PC-3 (cell line): ENCODE data around the gene CEACAM3. TPM values are rescaled to one million over a fixed set of nuclear protein-coding genes. Genes with fewer than 3 reads are reported as not detected.

Experiments used
- ATAC-seq: fragments of 200-7000 bp; cut with Tn5 transposase; 2 replicates; pipeline ENCODE4 v1.9.1; 2020; ENCODE audit warnings: mild to moderate bottlenecking, moderate library complexity
- BruUV-seq: library from RNA; stranded (reverse); fragments of 400-500 nt; replicated peaks from 2 replicates; lab custom pipeline; 2021; lab: Mats Ljungman, UMichigan
- CTCF ChIA-PET: fragments of 300-600 bp; sonication (Branson Sonifier 250); formaldehyde crosslinking; loops from one replicate; lab custom pipeline; 2022; ENCODE audit warnings: antibody characterized with exemption; lab: Charles Lee
- POLR2A ChIA-PET: fragments of 300-600 bp; sonication (Branson Sonifier 250); formaldehyde crosslinking; loops from one replicate; lab custom pipeline; 2022; ENCODE audit warnings: antibody characterized with exemption; ENCODE audit not compliant: unreplicated experiment; lab: Charles Lee
- DNase-seq: peaks from one replicate; pipeline ENCODE4 v3.0.0-alpha.2; 2015
- H2AFZ ChIP-seq: fragments of 300-600 bp; sonication (generic); 2 replicates; pipeline ENCODE4 v1.6.0; 2016; ENCODE audit warnings: antibody characterized with exemption, low read length
- H3F3A ChIP-seq: fragments of 300-600 bp; sonication (generic); one replicate; pipeline ENCODE4 v1.6.0; 2017; ENCODE audit warnings: antibody characterized with exemption, low read length, control low read depth, mild to moderate bottlenecking; ENCODE audit not compliant: unreplicated experiment
- H3K27ac ChIP-seq: fragments of 300-600 bp; sonication (generic); 2 replicates; pipeline ENCODE4 v1.5.1; 2016; ENCODE audit warnings: mild to moderate bottlenecking, low read length
- H3K27me3 ChIP-seq: fragments of 300-600 bp; sonication (generic); 2 replicates; pipeline ENCODE4 v1.6.1; 2016; ENCODE audit warnings: low read length, mixed read lengths
- H3K36me3 ChIP-seq: fragments of 300-600 bp; sonication (generic); 2 replicates; pipeline ENCODE4 v1.6.1; 2016; ENCODE audit warnings: low read depth, mixed run types, low read length, mixed read lengths
- H3K4me1 ChIP-seq: fragments of 300-600 bp; sonication (generic); 2 replicates; pipeline ENCODE4 v1.5.1; 2016; ENCODE audit warnings: low read length; ENCODE audit not compliant: insufficient read depth
- H3K4me2 ChIP-seq: fragments of 300-600 bp; sonication (generic); 2 replicates; pipeline ENCODE4 v1.6.0; 2016; ENCODE audit warnings: low read length
- H3K4me3 ChIP-seq: fragments of 300-600 bp; sonication (generic); 2 replicates; pipeline ENCODE4 v1.5.1; 2016; ENCODE audit warnings: mild to moderate bottlenecking, low read length, mixed read lengths
- H3K79me2 ChIP-seq: fragments of 300-600 bp; sonication (generic); 2 replicates; pipeline ENCODE4 v1.6.1; 2017; ENCODE audit warnings: low read length, mixed read lengths
- H3K9ac ChIP-seq: fragments of 300-600 bp; sonication (generic); 2 replicates; pipeline ENCODE4 v1.6.0; 2016; ENCODE audit warnings: mild to moderate bottlenecking, low read length
- H3K9me2 ChIP-seq: fragments of 300-600 bp; sonication (generic); replicated peaks from 2 replicates; pipeline ENCODE4 v1.6.1; 2016; ENCODE audit warnings: mixed run types, low read length, mixed read lengths
- H3K9me3 ChIP-seq: fragments of 300-600 bp; sonication (generic); 2 replicates; pipeline ENCODE4 v1.6.1; 2016; ENCODE audit warnings: low read length, mixed read lengths
- H4K20me1 ChIP-seq: fragments of 300-600 bp; sonication (generic); 2 replicates; pipeline ENCODE4 v1.6.1; 2016; ENCODE audit warnings: low read length, mixed read lengths
- EZH2 ChIP-seq: fragments of 300-600 bp; sonication (generic); IDR thresholded peaks from one replicate; pipeline ENCODE4 v1.6.1; 2017; ENCODE audit warnings: antibody characterized with exemption, mild to moderate bottlenecking, low read length; ENCODE audit not compliant: unreplicated experiment
- EZH2phosphoT487 ChIP-seq: fragments of 300-600 bp; sonication (generic); IDR thresholded peaks from 2 replicates; pipeline ENCODE4 v1.6.1; 2018; ENCODE audit warnings: mild to moderate bottlenecking, antibody characterized with exemption, low read length, borderline replicate concordance
- intact Hi-C: fragments of 100-400 bp; cut with micrococcal nuclease; formaldehyde crosslinking; loops from 2 replicates; pipeline ENCODE4 v1.9.0; 2023
- total RNA-seq: library from RNA; depleted of rRNA; stranded (reverse); fragments of >200 nt; gene quantifications from 2 replicates; pipeline ENCODE4 v1.2.3, GENCODE V29; 2014
- TF ChIP-seq, protein P1 (sequence below): fragments of 300-600 bp; sonication (generic); conservative IDR thresholded peaks from 2 replicates; pipeline ENCODE4 v1.5.1; 2017; ENCODE audit warnings: antibody characterized with exemption, low read depth, mild to moderate bottlenecking, low read length

Gene CEACAM3
- total RNA-seq, 1 experiment from 2014 or later = not detected

DNA sequence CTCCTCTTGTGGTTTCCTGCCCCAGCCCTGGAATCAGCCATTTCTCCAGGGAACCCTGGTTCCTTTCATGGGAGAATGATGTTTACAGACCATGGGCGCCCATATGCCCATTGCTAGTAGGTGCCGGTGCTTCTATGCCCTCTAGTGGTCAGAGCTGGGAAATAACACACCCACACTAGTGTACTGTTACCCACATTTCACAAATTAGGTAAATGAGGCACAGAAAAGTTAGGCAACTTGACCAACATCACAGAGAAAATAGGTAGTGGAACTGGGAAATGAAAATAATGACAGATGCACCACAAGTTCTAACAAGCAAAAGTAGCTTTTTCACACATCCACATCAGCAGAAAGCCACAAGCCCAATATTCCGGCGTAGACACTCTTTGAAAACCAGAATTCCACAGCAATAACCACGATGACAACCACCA is 1.3 kb upstream of the CEACAM3 start:
- Histone ChIP-seq H3K79me2 (no peaks in the 10 kb centered on the region), H4K20me1 (no peaks in the 10 kb centered on the region), H3K36me3 (no peaks in the 10 kb centered on the region), H3K9me3 (no peaks in the 10 kb centered on the region), H3K4me3 (no peak overlapping the region), H2AFZ (no peak overlapping the region), H3F3A (peaks cover 7% of the 10 kb centered on the region), H3K27me3 (no peaks in the 10 kb centered on the region), H3K4me2 (peak overlapping the region; percentile 10; the same call in 1 of the 2 replicates), H3K9me2 (no peaks in the 10 kb centered on the region), H3K9ac (peak overlapping the region; percentile 98), H3K4me1 (peaks cover 60% of the 10 kb centered on the region), H3K27ac (peak overlapping the region; percentile 100)
- TF ChIP-seq EZH2 = no peak
- TF ChIP-seq, protein P1, sequence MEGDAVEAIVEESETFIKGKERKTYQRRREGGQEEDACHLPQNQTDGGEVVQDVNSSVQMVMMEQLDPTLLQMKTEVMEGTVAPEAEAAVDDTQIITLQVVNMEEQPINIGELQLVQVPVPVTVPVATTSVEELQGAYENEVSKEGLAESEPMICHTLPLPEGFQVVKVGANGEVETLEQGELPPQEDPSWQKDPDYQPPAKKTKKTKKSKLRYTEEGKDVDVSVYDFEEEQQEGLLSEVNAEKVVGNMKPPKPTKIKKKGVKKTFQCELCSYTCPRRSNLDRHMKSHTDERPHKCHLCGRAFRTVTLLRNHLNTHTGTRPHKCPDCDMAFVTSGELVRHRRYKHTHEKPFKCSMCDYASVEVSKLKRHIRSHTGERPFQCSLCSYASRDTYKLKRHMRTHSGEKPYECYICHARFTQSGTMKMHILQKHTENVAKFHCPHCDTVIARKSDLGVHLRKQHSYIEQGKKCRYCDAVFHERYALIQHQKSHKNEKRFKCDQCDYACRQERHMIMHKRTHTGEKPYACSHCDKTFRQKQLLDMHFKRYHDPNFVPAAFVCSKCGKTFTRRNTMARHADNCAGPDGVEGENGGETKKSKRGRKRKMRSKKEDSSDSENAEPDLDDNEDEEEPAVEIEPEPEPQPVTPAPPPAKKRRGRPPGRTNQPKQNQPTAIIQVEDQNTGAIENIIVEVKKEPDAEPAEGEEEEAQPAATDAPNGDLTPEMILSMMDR = peak; percentile 74
- TF ChIP-seq EZH2phosphoT487 = no peak
- intact Hi-C loops = loop anchor here (10.0 kb wide), 1 partner anchor 160 kb away; the partner anchor contains the start of gene RABAC1
- DNase-seq (peak; percentile 70), ATAC-seq (no peak)
- POLR2A ChIA-PET = no interaction called here
- CTCF ChIA-PET = no interaction called here
- no TSS peak for BruUV-seq

DNA sequence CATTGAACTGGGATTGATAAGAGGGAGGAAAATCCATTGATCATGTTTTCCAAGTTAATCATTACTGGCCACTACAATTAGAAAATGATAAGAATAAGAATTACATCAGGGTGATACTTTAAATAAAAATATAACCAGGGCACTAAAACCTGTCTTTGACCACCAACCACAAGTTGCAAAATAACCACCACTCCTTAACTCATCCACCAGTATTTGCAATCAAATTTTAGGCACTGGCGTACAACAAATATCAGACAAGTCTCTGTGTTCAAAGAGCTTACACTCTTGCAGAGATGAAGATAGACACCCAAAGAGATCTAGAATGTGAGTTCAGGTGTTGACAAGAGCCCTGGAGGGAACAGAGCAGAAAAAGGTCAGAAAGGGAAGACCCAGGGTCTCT is 514 bp downstream of the CEACAM3 start:
- Histone ChIP-seq H3K4me1 (peaks cover 68% of the 10 kb centered on the region), H2AFZ (no peak overlapping the region), H4K20me1 (no peaks in the 10 kb centered on the region), H3K27ac (peak overlapping the region; percentile 100; the same call in 1 of the 2 replicates), H3F3A (peaks cover 7% of the 10 kb centered on the region), H3K4me3 (no peak overlapping the region), H3K36me3 (no peaks in the 10 kb centered on the region), H3K9me2 (no peaks in the 10 kb centered on the region), H3K9me3 (no peaks in the 10 kb centered on the region), H3K4me2 (no peak overlapping the region), H3K9ac (peak overlapping the region; percentile 98; the same call in 1 of the 2 replicates), H3K79me2 (no peaks in the 10 kb centered on the region), H3K27me3 (no peaks in the 10 kb centered on the region)
- TF ChIP-seq, protein P1 = no peak
- TF ChIP-seq EZH2 (no peak), EZH2phosphoT487 (no peak)
- ChIA-PET CTCF (no interaction called here), POLR2A (no interaction called here)
- ATAC-seq (no peak), DNase-seq (no peak)
- intact Hi-C loops = loop anchor here (10.0 kb wide), 1 partner anchor 158 kb away; the partner anchor contains the start of gene RABAC1
- no TSS peak for BruUV-seq

DNA sequence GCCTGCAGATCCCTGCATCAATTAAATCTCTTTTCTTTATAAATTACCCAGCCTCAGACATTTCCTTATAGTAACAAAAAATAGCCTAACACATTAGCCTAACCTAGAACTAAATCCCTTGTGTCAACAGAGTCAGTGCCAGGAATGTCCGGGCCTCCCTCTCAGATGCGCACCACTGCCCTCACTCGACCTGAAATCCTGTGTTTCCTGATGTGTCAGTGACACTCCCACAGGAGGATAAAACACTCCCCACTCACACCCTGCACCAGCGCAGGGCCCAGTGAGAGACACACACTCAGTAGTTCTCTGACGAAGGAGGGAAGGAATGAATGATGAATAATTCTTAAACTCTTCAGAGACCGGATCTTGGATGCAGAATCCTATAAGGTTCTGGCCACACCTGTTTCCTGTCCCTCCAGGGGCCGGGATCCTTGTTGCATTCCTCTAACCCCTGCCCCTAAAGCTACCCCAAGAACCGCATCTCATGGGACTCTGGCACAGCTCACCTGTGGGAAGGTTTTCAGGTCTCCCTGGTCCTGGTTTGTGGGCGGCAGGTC is 3.1 kb downstream of the CEACAM3 start:
- H3K27me3 ChIP-seq = no peaks in the 10 kb centered on the region
- no TSS peak for BruUV-seq
- ATAC-seq (peak; percentile 89), DNase-seq (peak; percentile 92)
- peak overlapping the region; percentile 85 for H3K9ac ChIP-seq
- H3K4me3 ChIP-seq = no peak overlapping the region
- peak overlapping the region; percentile 99 for H3K27ac ChIP-seq
- no peaks in the 10 kb centered on the region for H3K79me2 ChIP-seq
- ChIA-PET POLR2A (interaction anchor here (0.6 kb wide), 1 partner anchor 567 kb away, joined by 7 read pairs; no protein-coding TSS in a partner anchor), CTCF (no interaction called here)
- H3K9me3 ChIP-seq = no peaks in the 10 kb centered on the region
- H3K4me1 ChIP-seq = peaks cover 54% of the 10 kb centered on the region
- H3K36me3 ChIP-seq = no peaks in the 10 kb centered on the region
- no peaks in the 10 kb centered on the region for H4K20me1 ChIP-seq
- intact Hi-C loops = loop anchor here (10.0 kb wide), 1 partner anchor 155 kb away; the partner anchor contains the start of gene RABAC1
- no peaks in the 10 kb centered on the region for H3K9me2 ChIP-seq
- H2AFZ ChIP-seq = no peak overlapping the region
- H3F3A ChIP-seq = no peaks in the 10 kb centered on the region
- peak overlapping the region; percentile 57 for H3K4me2 ChIP-seq
- no peak for TF ChIP-seq EZH2
- no peak for TF ChIP-seq EZH2phosphoT487
- TF ChIP-seq, protein P1 = no peak
